ENCODE data around the gene FAM20A.

DNA sequence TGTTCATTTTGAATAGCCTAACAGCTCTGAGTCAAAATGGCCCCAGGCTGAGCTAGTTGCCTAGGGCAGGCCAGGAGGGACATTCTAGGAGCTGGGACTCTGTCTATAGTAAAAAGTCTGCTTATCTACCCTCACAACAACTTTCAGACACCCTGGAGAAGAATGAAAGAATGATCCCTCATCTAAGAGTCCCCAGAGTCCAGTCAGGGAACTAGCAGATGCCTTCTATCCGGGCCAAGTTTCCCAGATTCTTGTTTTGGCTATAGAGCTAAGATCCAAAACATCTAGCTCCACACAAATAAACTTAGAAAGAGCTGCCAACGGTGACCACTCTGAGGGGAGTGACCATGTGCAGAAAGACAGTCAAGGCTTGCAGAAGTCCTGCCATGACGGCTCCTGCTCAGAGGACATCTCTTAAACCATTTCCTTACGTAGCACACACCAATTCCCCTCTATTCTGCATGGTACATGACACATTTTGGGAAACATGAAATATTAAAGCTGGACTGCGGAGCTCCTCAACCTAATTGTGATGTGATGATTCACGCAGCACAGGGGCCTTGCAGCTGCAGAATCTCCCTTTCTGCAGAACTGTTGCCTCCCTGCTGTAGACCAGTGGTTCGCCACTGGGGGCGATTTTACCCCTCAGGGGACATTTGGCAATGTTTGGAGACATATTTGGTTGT, 24.2 kb downstream of the FAM20A start:
- TF ChIP-seq POLR2AphosphoS5 (IDR thresholded peaks at IDR 0.05; ENCODE audit: borderline replicate concordance, low read depth, low read length) = no peak
- TF ChIP-seq EZH2 (IDR thresholded peaks at IDR 0.05) = no peak
- TF ChIP-seq FOXP2 (optimal IDR thresholded peaks at IDR 0.05; ENCODE audit: control extremely low read depth, extremely low read length, insufficient read depth) = no peak
